ENCODE data around the gene IGFBP5. TPM values are rescaled to one million over a fixed set of nuclear protein-coding genes. Genes with fewer than 3 reads are reported as not detected.

Gene IGFBP5
- total RNA-seq, 1 donor from 2014 or later = not detected

DNA sequence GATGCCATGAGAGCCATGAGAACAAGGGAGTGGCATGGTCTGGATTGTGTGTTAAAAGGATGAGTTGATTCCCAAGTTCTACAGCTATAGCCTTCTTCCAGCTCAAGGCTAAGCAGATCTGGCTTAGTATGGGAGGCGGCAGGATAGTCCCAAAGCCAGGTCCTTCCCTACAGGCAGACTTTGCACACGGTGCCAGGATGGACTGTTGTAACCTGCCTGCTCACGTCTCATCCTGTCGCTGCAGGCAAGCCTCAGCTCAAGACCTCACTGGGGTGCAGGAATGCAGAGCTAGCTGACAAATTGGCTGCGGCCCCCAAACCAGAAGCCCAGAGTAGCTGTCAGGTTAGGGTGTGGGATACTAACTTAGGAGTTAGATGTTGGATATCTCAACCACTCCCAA is 28.8 kb upstream of the IGFBP5 start:
- TF ChIP-seq, protein P1, sequence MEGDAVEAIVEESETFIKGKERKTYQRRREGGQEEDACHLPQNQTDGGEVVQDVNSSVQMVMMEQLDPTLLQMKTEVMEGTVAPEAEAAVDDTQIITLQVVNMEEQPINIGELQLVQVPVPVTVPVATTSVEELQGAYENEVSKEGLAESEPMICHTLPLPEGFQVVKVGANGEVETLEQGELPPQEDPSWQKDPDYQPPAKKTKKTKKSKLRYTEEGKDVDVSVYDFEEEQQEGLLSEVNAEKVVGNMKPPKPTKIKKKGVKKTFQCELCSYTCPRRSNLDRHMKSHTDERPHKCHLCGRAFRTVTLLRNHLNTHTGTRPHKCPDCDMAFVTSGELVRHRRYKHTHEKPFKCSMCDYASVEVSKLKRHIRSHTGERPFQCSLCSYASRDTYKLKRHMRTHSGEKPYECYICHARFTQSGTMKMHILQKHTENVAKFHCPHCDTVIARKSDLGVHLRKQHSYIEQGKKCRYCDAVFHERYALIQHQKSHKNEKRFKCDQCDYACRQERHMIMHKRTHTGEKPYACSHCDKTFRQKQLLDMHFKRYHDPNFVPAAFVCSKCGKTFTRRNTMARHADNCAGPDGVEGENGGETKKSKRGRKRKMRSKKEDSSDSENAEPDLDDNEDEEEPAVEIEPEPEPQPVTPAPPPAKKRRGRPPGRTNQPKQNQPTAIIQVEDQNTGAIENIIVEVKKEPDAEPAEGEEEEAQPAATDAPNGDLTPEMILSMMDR (IDR thresholded peaks at IDR 0.05) = no peak
- ATAC-seq (ENCODE audit: low read depth) = no peak
- intact Hi-C loops (cut with micrococcal nuclease) = no loop called here
- Mint-ChIP-seq H3K27me3 (peaks cover 8% of the 10 kb centered on the region), H3K4me1 (no peaks in the 10 kb centered on the region), H3K36me3 (ENCODE audit: low read depth) (no peaks in the 10 kb centered on the region), H3K4me3 (no peak overlapping the region), H3K27ac (no peak overlapping the region), H3K9me3 (no peaks in the 10 kb centered on the region)
- ChIA-PET CTCF (no interaction called here), POLR2A (no interaction called here)
- no peak for DNase-seq

DNA sequence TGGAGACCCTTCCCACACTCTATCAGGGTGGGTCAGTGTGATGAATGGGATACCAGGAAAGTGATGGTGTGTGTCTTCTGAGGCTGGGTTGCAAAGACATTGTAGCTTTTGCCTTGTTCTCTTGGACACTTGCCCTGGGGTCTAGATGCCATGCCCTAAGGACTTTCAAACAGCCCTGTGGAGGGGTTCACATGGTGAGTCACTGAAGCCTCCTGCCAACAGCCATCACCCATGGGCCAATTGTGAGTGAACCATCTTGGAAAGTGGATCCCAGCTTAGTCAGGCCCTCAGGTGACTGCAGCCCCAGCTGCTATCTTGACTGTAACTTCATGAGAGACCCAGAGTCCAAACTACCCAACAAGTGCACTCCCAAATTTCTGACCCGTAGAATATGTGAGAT is 25.8 kb upstream of the IGFBP5 start:
- CTCF ChIA-PET = no interaction called here
- Mint-ChIP-seq H3K27ac (no peak overlapping the region), H3K4me3 (no peak overlapping the region), H3K27me3 (peaks cover 8% of the 10 kb centered on the region), H3K36me3 (ENCODE audit: low read depth) (no peaks in the 10 kb centered on the region), H3K4me1 (no peaks in the 10 kb centered on the region), H3K9me3 (no peaks in the 10 kb centered on the region)
- no peak for DNase-seq
- intact Hi-C loops (cut with micrococcal nuclease) = no loop called here
- TF ChIP-seq, protein P1 (IDR thresholded peaks at IDR 0.05) = no peak
- POLR2A ChIA-PET = no interaction called here
- ATAC-seq (ENCODE audit: low read depth) = no peak

DNA sequence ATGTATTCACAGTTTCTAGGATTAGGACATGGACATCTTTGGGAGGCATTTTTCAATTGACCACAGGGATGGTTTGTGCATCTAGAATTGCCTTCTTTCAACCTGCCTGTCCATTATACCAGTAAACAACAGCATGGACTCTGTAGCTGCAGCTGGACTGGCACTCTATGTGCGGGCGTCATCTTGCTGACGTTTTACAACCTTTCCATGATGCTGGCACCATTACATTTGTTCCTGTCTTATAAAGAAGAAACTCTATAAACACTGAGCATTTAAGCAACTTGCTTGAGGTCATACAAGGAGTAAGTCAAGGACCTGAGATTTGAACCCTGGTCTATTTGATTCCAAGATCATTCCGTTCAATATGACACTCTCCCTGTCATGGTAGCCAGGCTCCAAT is 25.4 kb upstream of the IGFBP5 start:
- Mint-ChIP-seq H3K36me3 (ENCODE audit: low read depth) (no peaks in the 10 kb centered on the region), H3K4me1 (no peaks in the 10 kb centered on the region), H3K27me3 (peaks cover 8% of the 10 kb centered on the region), H3K4me3 (no peak overlapping the region), H3K9me3 (no peaks in the 10 kb centered on the region), H3K27ac (no peak overlapping the region)
- TF ChIP-seq, protein P1 (IDR thresholded peaks at IDR 0.05) = no peak
- ChIA-PET POLR2A (no interaction called here), CTCF (no interaction called here)
- intact Hi-C loops (cut with micrococcal nuclease) = no loop called here
- ATAC-seq (ENCODE audit: low read depth) (no peak), DNase-seq (no peak)

- peaks cover 14% of the 10 kb centered on the region for H3K27me3 Mint-ChIP-seq
- no peak overlapping the region for H3K4me3 Mint-ChIP-seq
- ATAC-seq (ENCODE audit: low read depth) (no peak), DNase-seq (no peak)
- ChIA-PET POLR2A (no interaction called here), CTCF (no interaction called here)
- no peaks in the 10 kb centered on the region for H3K9me3 Mint-ChIP-seq
- H3K36me3 Mint-ChIP-seq (ENCODE audit: low read depth) = no peaks in the 10 kb centered on the region
- no peaks in the 10 kb centered on the region for H3K4me1 Mint-ChIP-seq
- intact Hi-C loops (cut with micrococcal nuclease) = no loop called here
- TF ChIP-seq, protein P1 (IDR thresholded peaks at IDR 0.05) = no peak
- H3K27ac Mint-ChIP-seq = no peak overlapping the region
These were observed 22.7 kb upstream of the IGFBP5 start for GRCh38 chr2:216717907-216718615.

- CTCF ChIA-PET = no interaction called here
These were observed 22.1 kb upstream of the IGFBP5 start for GRCh38 chr2:216717491-216717901.

More at GRCh38 chr2:216717491-216717901, 22.1 kb upstream of the IGFBP5 start:
- no peaks in the 10 kb centered on the region for H3K4me1 Mint-ChIP-seq
- TF ChIP-seq, protein P1 (IDR thresholded peaks at IDR 0.05) = no peak
- no peak overlapping the region for H3K4me3 Mint-ChIP-seq
- no peaks in the 10 kb centered on the region for H3K9me3 Mint-ChIP-seq
- POLR2A ChIA-PET = no interaction called here
- H3K27ac Mint-ChIP-seq = no peak overlapping the region
- H3K27me3 Mint-ChIP-seq = peaks cover 20% of the 10 kb centered on the region
- ATAC-seq (ENCODE audit: low read depth) = no peak
- intact Hi-C loops (cut with micrococcal nuclease) = no loop called here
- no peaks in the 10 kb centered on the region for H3K36me3 Mint-ChIP-seq (ENCODE audit: low read depth)
- DNase-seq = no peak
